IPS-20b (cell line): ENCODE measurements around the gene RUFY3.

ENCODE experiments used
- H3K27ac ChIP-seq: one replicate; pipeline ENCODE4 v1.5.1; 2013; ENCODE audit warnings: low read length
- H3K27me3 ChIP-seq: 2 replicates; pipeline ENCODE4 v1.6.1; 2013; ENCODE audit warnings: mild to moderate bottlenecking, low read length, inconsistent platforms; ENCODE audit not compliant: insufficient read depth
- H3K36me3 ChIP-seq: 2 replicates; pipeline ENCODE4 v1.6.1; 2013; ENCODE audit warnings: low read depth, mild to moderate bottlenecking, inconsistent platforms, low read length, moderate library complexity; ENCODE audit not compliant: insufficient read depth
- H3K4me1 ChIP-seq: 2 replicates; pipeline ENCODE4 v1.6.1; 2013; ENCODE audit warnings: mild to moderate bottlenecking, control low read depth, inconsistent platforms, low read length, moderate library complexity; ENCODE audit not compliant: insufficient read depth
- H3K4me3 ChIP-seq: 2 replicates; pipeline ENCODE4 v1.5.1; 2013; ENCODE audit warnings: mild to moderate bottlenecking, low read length, inconsistent platforms
- H3K9ac ChIP-seq: 2 replicates; pipeline ENCODE4 v1.6.1; 2013; ENCODE audit warnings: low read depth, mild to moderate bottlenecking, inconsistent platforms, low read length, moderate library complexity
- H3K9me3 ChIP-seq: 2 replicates; pipeline ENCODE4 v1.6.1; 2013; ENCODE audit warnings: mild to moderate bottlenecking, low read depth, low read length, inconsistent platforms; ENCODE audit not compliant: insufficient read depth

RUFY3 gene

DNA sequence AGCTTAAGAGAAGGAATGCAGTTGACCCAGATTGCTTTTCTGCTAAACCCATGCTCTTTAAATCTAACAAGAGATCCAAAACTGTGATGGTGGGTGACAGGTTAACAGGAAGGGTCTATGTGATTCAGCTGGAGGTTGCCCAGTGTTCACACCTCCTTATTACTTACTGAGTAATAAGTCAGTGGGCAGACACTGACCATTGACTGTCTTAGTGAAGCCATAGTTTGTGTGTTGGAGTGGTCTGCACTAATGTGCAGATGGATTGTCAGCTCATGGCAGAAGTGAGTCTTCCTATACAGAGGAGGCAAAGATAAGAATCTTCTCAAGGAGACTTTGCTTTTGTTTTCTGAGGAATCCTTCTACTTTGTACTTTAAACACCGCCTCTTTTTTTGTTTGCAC is 15.2 kb upstream of the RUFY3 start:
- H3K27ac ChIP-seq: no peak overlapping the region

DNA sequence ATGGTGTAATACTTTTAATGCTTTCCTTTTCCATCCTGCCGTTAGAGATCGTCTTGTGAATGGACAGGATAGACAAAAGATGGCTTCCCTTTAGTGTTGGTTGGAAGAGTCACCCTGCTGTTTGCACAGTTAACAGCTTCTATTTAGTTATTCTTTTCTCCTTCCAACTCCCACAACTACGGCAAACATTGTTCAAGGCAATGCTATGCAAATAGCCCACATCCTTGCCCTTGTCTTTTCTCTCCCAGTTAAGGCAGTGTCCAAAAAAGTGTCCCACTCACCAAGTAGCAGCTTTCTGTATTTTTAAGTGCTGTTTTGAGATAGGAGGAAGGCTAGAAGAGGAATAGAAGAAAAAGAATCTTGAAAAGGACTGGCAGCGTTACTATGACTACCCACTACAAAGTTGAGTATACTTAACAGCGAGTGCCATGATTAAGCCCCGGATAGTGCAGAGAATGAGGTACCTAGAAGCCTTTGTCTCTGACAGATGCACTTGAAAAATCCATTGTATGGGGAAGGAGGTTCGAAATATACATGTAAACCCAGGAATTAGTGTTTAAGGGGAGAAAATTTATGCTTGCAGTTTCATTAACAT is 12.1 kb upstream of the RUFY3 start:
- Histone ChIP-seq H3K9ac (no peak overlapping the region), H3K4me3 (no peak overlapping the region)

More for the DNA sequence above, 15.2 kb upstream of the RUFY3 start:
- H3K4me1 ChIP-seq: peaks cover 22% of the 10 kb centered on the region
- H3K9ac ChIP-seq: peak overlapping the region; percentile 80; the same call in 1 of the 2 replicates
- no peaks in the 10 kb centered on the region for H3K36me3 ChIP-seq
- H3K4me3 ChIP-seq: peak overlapping the region; percentile 81
- no peaks in the 10 kb centered on the region for H3K9me3 ChIP-seq
- peaks cover 12% of the 10 kb centered on the region; the same call in 1 of the 2 replicates for H3K27me3 ChIP-seq

DNA sequence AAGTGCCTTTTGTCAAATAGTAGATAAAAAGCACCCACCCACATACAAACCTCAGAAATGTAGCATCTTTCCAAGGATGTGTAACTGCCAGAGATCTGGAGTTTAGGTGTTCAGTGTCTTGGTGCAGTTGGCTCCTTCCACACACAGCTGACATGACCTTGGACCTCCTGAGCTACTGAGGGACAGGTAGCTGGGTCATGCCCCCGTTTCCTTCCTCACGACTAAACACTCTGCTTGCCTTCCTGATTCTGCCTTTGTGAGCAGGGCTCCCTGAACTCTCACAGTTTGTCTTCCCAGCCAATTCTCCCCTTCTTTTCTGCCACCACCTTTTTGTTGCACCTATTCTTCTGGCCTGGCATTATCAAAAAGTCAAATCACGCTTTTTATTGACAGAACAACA is 10.2 kb upstream of the RUFY3 start:
- Histone ChIP-seq H3K9me3 (no peaks in the 10 kb centered on the region), H3K36me3 (no peaks in the 10 kb centered on the region), H3K27ac (no peak overlapping the region), H3K27me3 (peaks cover 3% of the 10 kb centered on the region; the same call in 1 of the 2 replicates), H3K9ac (no peak overlapping the region), H3K4me3 (no peak overlapping the region), H3K4me1 (peaks cover 28% of the 10 kb centered on the region)

More for the DNA sequence above, 12.1 kb upstream of the RUFY3 start:
- no peaks in the 10 kb centered on the region for H3K36me3 ChIP-seq
- no peak overlapping the region for H3K27ac ChIP-seq
- peaks cover 12% of the 10 kb centered on the region; the same call in 1 of the 2 replicates for H3K27me3 ChIP-seq
- H3K4me1 ChIP-seq: peaks cover 33% of the 10 kb centered on the region
- H3K9me3 ChIP-seq: no peaks in the 10 kb centered on the region

DNA sequence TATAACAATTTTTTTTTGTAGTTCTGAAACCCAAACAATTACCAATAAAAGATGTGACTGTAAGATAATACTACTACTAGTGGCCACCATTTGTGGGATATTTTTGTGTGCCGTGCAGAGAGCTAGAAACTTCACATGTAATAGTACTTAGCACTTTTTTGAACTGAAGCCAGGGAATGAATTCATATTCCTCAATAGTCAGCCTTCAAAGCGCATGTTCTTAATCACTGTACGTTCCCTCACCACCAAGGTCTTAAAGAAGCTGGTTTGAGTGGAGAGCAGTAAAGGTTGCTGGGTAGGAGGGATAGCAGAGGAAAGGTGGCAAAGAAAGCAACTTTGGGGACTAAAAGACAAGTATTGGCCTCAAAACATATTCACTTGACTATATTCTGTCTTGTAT is 9.6 kb upstream of the RUFY3 start:
- Histone ChIP-seq H3K9ac (no peak overlapping the region), H3K27ac (no peak overlapping the region), H3K4me3 (no peak overlapping the region), H3K36me3 (no peaks in the 10 kb centered on the region), H3K4me1 (peaks cover 27% of the 10 kb centered on the region), H3K27me3 (no peaks in the 10 kb centered on the region), H3K9me3 (no peaks in the 10 kb centered on the region)

DNA sequence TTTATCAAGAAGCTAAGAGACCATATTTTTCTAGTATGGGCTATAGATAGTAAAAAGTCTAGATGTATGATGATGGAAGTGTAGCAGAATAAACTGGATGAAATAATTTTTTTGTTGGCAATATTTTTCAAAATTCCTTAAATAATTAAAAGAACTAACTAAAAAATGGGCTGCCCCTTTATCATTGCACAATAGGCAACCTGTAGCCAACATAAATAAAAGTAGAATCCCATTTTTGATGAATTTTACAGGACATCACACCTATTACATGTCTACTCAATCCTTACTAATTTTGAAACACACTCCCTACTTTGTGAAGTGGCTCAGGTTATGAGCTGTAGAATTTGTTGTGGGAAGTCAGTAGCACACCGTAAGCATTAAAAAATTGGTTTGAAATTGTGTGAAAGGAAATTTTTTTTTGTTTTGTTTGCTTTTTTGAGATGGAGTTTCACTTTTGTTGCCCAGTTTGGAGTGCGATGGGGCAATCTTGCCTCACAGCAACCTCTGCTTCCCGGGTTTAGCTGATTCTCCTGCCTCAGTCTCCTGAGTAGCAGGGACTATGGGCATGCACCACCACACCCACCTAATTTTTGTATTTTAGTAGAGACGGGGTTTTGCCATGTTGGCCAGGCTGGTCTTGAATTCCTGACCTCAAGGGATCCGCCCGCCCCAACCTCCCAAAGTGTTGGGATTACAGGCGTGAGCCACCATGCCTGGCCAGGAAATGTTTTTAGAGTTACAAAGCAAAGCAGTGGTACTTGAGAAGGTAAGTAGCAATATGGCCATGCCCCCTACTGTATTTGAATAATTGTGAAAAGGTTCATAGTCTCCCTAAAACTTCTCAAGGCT is 8.9 kb upstream of the RUFY3 start:
- H3K36me3 ChIP-seq: no peaks in the 10 kb centered on the region
- no peak overlapping the region for H3K27ac ChIP-seq
- H3K9ac ChIP-seq: no peak overlapping the region
- peaks cover 27% of the 10 kb centered on the region for H3K4me1 ChIP-seq
- no peaks in the 10 kb centered on the region for H3K9me3 ChIP-seq
- no peak overlapping the region for H3K4me3 ChIP-seq
- H3K27me3 ChIP-seq: no peaks in the 10 kb centered on the region

DNA sequence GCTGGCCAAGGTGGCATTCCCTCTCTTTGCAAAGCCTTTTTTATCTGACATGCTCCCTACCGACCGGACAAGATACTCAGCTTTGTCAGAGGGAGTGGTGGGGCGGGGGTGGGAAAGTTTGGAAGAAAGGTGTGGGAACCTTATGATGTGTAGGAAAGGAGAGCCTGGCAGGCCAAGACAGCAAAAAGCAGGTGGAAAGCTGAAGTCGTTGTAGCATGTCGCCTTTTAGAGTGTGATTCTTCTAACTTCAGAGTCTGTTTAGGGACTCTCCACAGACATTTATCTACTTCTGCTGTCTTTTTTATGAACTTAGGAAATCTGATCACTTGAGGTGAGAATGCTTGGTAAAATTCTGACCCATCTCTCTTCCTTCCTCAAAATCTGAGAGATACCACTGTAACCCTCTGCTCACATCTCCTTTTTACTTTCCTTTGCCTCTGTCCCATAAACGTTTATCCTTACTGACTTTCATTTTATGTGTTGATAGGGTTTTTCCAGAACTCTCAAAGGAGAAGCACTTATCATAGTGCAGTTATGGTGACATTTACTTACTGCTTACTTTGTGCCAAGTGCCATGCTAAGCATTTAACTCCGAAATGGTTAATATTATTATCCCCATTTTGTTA is 8.2 kb upstream of the RUFY3 start:
- no peaks in the 10 kb centered on the region for H3K27me3 ChIP-seq
- no peak overlapping the region for H3K27ac ChIP-seq
- H3K9me3 ChIP-seq: no peaks in the 10 kb centered on the region
- no peaks in the 10 kb centered on the region for H3K36me3 ChIP-seq
- H3K4me1 ChIP-seq: peaks cover 27% of the 10 kb centered on the region
- no peak overlapping the region for H3K4me3 ChIP-seq
- H3K9ac ChIP-seq: no peak overlapping the region

DNA sequence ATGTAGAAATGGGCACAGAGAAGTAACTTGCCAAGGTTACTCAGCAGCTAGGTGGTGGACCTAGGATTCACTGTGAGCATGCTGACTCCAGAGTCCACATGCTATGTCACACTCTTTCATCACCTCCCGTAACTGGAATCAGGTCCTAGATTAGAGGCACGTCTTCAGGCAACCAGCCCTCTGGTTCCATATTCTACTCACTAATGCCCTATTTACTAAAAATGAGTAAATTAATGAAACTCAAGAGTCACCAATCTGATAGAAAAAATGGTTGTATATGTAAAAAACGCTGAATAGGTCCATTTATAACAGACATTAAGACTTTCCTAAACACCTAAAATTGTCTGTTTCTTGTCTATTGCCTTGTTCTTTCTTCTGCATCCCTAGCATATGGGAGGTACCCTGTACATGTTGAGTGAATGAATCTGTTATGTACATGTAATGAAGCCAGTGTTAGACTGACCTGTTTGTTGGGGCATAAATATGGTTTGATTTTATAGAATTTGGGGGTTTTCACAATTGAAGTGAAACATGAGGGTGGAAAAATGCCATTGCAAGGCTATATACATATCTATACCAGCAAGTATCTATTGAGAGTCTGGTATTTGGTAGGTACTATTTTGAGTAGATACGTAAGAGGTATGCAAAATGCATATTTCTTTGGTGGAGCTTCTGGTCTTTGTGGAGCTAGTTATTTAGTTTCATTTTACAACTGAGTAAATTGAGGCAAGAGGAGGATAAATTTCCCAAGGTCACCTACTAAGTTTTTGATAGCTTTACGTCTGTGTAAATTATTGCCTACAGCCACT is 7.5 kb upstream of the RUFY3 start:
- H3K9ac ChIP-seq: no peak overlapping the region
- no peak overlapping the region for H3K27ac ChIP-seq

DNA sequence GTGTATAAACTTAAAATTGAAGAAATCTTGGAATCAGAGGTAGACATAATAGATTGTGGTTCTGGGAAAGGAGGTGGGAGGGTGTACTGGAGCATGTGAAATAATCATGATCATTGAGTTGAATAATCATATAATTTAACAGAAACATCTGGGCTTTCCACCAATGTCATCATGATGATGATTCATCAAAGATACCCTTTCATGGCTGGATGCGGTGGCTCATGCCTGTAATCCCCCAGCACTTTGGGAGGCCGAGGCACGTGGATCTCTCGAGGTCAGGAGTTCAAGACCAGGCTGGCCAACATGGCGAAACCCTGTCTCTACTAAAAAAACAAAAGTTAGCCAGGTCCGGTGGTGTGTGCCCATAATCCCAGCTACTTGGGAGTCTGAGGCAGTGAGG is 6.7 kb upstream of the RUFY3 start:
- Histone ChIP-seq H3K9ac (no peak overlapping the region), H3K27me3 (no peaks in the 10 kb centered on the region), H3K9me3 (no peaks in the 10 kb centered on the region), H3K4me1 (peaks cover 16% of the 10 kb centered on the region), H3K36me3 (no peaks in the 10 kb centered on the region), H3K4me3 (no peak overlapping the region), H3K27ac (no peak overlapping the region)

More for the DNA sequence above, 7.5 kb upstream of the RUFY3 start:
- Histone ChIP-seq H3K4me3 (no peak overlapping the region), H3K27me3 (no peaks in the 10 kb centered on the region), H3K36me3 (no peaks in the 10 kb centered on the region), H3K4me1 (peaks cover 22% of the 10 kb centered on the region), H3K9me3 (no peaks in the 10 kb centered on the region)

DNA sequence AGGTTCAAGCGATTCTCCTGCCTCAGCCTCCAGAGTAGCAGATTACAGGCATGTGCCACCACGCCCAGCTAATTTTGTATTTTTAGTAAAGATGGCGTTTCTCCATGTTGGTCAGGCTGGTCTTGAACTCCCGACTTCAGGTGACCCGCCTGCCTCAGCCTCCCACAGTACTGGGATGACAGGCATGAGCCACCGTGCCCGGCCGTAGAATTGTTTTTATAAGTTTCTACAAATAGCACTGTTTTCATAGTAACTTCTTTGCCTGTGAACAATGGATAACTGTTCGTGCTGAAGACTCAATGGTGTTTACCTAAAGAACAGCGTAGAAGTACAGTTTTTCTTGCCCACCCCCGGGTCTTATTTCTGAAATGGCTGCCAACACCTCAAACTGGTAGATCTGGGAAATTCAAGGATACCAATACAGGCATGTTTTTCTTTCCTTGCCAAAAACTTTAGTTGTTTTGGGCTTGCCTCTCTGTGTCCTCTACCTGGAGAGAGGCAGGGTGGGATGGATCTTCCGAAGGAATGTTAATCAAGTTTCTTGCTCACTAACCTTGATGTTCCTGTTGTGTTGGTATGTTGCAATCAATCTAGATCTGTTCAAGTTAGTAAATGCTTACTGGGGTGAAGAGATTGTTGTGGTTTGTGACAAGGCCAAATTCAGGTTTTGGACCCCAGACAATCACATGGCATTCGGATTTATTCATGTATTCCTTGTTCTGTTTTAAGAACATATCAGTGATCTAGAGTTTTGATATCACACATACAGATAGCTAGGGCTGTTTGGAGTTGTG is 2.8 kb upstream of the RUFY3 start:
- Histone ChIP-seq H3K9ac (no peak overlapping the region), H3K36me3 (no peaks in the 10 kb centered on the region), H3K27ac (no peak overlapping the region), H3K4me1 (peaks cover 17% of the 10 kb centered on the region), H3K27me3 (no peaks in the 10 kb centered on the region), H3K9me3 (no peaks in the 10 kb centered on the region), H3K4me3 (no peak overlapping the region)

DNA sequence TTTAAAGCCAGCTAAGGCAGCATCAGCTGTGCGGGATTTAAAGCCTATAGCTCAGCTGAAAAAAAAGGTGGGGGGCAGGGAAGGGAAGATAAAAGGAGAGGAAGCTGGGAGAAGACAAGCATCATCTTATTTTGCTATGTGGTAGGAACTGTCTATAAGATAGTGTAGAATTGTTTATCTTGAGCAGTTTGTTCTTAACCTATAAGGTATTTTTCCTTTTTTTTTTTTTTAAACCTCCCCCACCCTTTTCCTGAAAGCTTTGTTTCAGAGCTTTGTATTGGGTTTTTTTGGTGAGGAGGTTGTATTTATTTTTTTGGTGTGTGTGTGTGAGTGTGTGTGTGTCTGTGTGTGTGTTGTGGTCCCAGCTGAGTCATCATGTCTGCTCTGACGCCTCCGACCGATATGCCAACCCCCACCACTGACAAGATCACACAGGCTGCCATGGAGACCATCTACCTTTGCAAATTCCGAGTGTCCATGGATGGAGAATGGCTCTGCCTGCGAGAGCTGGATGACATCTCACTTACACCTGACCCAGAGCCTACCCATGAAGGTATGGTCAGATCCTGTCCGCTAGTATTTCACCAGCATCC is 531 bp downstream of the RUFY3 start:
- peak overlapping the region; percentile 52; the same call in 1 of the 2 replicates for H3K9ac ChIP-seq
- no peak overlapping the region for H3K27ac ChIP-seq
- no peaks in the 10 kb centered on the region for H3K27me3 ChIP-seq
- H3K36me3 ChIP-seq: no peaks in the 10 kb centered on the region
- H3K9me3 ChIP-seq: no peaks in the 10 kb centered on the region
- H3K4me1 ChIP-seq: peaks cover 10% of the 10 kb centered on the region; the same call in 1 of the 2 replicates
- no peak overlapping the region for H3K4me3 ChIP-seq
